HepG2 (cell line): Measurements from ENCODE around the gene SERINC4. TPM values are rescaled to one million over a fixed set of nuclear protein-coding genes. Genes with fewer than 3 reads are reported as not detected.

ENCODE experiments used
- HNRNPK ChIP-seq: fragments of 200-400 bp; formaldehyde crosslinking; IDR thresholded peaks from 2 replicates; pipeline ENCODE4 v1.6.1; 2018; ENCODE audit warnings: low read length, low read depth, moderate library complexity, mild to moderate bottlenecking; ENCODE audit not compliant: poor library complexity, severe bottlenecking
- LRRFIP1 ChIP-seq: sonication (generic); formaldehyde crosslinking; conservative IDR thresholded peaks from 2 replicates; pipeline ENCODE4 v1.4.0; 2020; ENCODE audit warnings: missing genetic modification reagents
- MEF2D ChIP-seq: sonication (generic); formaldehyde crosslinking; IDR thresholded peaks from 2 replicates; pipeline ENCODE4 v1.5.1; 2020; ENCODE audit warnings: mild to moderate bottlenecking, missing genetic modification reagents
- PREB ChIP-seq: sonication (generic); formaldehyde crosslinking; IDR thresholded peaks from 2 replicates; pipeline ENCODE4 v1.4.0; 2020; ENCODE audit warnings: missing genetic modification reagents
- RBM22 ChIP-seq: fragments of 200-400 bp; formaldehyde crosslinking; optimal IDR thresholded peaks from 2 replicates; pipeline ENCODE3; 2017; ENCODE audit warnings: mild to moderate bottlenecking, low read length, moderate library complexity
- RFX1 ChIP-seq: fragments of 450-650 bp; IDR thresholded peaks from 2 replicates; pipeline ENCODE4 v1.6.1; 2017
- SAP130 ChIP-seq: IDR thresholded peaks from 2 replicates; pipeline ENCODE4 v1.6.1; 2016; ENCODE audit warnings: low read depth
- SMARCE1 ChIP-seq: fragments of 450-650 bp; IDR thresholded peaks from 2 replicates; pipeline ENCODE4 v1.6.1; 2017; ENCODE audit warnings: borderline replicate concordance
- ZNF224 ChIP-seq: sonication (generic); formaldehyde crosslinking; IDR thresholded peaks from 2 replicates; pipeline ENCODE4 v1.5.0; 2020; ENCODE audit warnings: mild to moderate bottlenecking, missing genetic modification reagents
- ZNF317 ChIP-seq: sonication (generic); formaldehyde crosslinking; IDR thresholded peaks from 2 replicates; pipeline ENCODE4 v1.5.0; 2020; ENCODE audit warnings: mild to moderate bottlenecking, missing genetic modification reagents
- ZNF367 ChIP-seq: sonication (generic); formaldehyde crosslinking; IDR thresholded peaks from 2 replicates; pipeline ENCODE4 v1.4.0; 2020; ENCODE audit warnings: missing genetic modification reagents, borderline replicate concordance
- ZNF496 ChIP-seq: sonication (generic); formaldehyde crosslinking; IDR thresholded peaks from 2 replicates; pipeline ENCODE4 v1.8.1; 2023; ENCODE audit warnings: mild to moderate bottlenecking, moderate library complexity, missing genetic modification reagents; ENCODE audit not compliant: insufficient replicate concordance
- ZNF562 ChIP-seq: sonication (generic); formaldehyde crosslinking; IDR thresholded peaks from 2 replicates; pipeline ENCODE4 v1.8.0; 2022; ENCODE audit warnings: missing genetic modification reagents, borderline replicate concordance
- ZNF644 ChIP-seq: IDR thresholded peaks from 2 replicates; pipeline ENCODE4 v1.6.1; 2016; ENCODE audit warnings: low read depth
- ZNF776 ChIP-seq: sonication (generic); formaldehyde crosslinking; IDR thresholded peaks from 2 replicates; pipeline ENCODE4 v1.4.0; 2020; ENCODE audit warnings: mild to moderate bottlenecking, missing genetic modification reagents
- polyA plus RNA-seq, 8 experiments: library from polyadenylated mRNA; depleted of rRNA in 3 of 8; stranded (reverse) in 7 of 8; unstranded in 1 of 8; fragments of >200 nt; fragmentation: Illumina TruSeq in 4 of 8; extraction: Trizol in 4 of 8; gene quantifications; 2 replicates each; pipeline versions ENCODE4 v1.2.1 to v1.2.3, GENCODE V29; 2011 to 2016; ENCODE audit warnings: low read depth in 4 of 8, missing spikeins in 1 of 8, mixed read lengths in 1 of 8; ENCODE audit not compliant: insufficient read depth in 1 of 8
- total RNA-seq, 5 experiments: library from RNA; depleted of rRNA; stranded (reverse); fragments of >200 nt; fragmentation: Illumina TruSeq; extraction: Trizol; gene quantifications; 2 replicates each; pipeline ENCODE4 v1.2.3, GENCODE V29; 2016; ENCODE audit warnings: low read depth in 1 of 5
- TF ChIP-seq, protein P1 (sequence below): sonication (generic); formaldehyde crosslinking; IDR thresholded peaks from 2 replicates; pipeline ENCODE4 v1.5.0; 2020; ENCODE audit warnings: missing genetic modification reagents
- TF ChIP-seq, protein P2 (sequence below): sonication (generic); formaldehyde crosslinking; IDR thresholded peaks from 2 replicates; pipeline ENCODE4 v1.4.0; 2020; ENCODE audit warnings: missing genetic modification reagents, mild to moderate bottlenecking, borderline replicate concordance
- TF ChIP-seq, protein P3 (sequence below): IDR thresholded peaks from 2 replicates; pipeline ENCODE4 v1.6.1; 2016
- TF ChIP-seq, protein P4 (sequence below): sonication (generic); formaldehyde crosslinking; IDR thresholded peaks from 2 replicates; pipeline ENCODE4 v1.4.0; 2020; ENCODE audit warnings: missing genetic modification reagents

SERINC4 gene
- total and polyA plus RNA-seq, 2 of the 13 experiments (the other 11 are each of a cell fraction or from before 2014, with no cell fraction given) = not detected

DNA sequence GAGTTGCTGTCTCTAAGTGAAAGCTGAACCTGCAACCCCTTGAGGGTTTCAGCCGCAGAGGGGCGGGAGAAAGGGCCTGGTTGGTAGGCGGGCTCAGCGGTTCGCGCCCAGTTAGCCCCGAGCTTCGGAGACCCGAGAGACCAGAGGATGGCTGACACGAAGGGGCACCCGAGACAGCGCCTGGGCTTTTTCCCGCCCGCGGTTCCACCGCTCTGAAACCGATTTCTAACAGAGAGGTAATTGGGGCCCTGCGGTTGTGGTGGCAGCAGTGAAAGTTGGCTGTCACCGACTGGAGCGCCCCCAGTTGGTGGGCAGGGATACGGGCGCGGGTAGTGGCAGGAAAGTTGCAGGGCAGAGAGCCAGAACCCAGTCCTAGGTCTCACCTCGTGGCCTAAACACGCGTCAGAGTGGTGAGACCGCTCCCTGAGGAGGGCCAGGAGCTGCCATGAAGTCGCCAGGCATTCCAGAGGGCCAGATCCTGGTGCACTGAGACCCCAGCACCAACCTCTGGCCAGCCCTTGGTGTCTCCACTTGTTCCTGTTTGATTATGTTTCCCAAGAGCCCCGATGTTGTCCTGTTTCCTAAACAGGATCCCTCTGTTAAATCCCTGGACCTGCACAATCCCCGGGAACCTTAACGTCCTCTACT is 22.6 kb downstream of the SERINC4 start (continued):
- TF ChIP-seq ZNF496 (no peak), ZNF562 (CRISPR knock-in tag) (no peak), HNRNPK (no peak), RBM22 (no peak), PREB (CRISPR knock-in tag) (no peak), ZNF367 (CRISPR knock-in tag) (no peak), ZNF224 (CRISPR knock-in tag) (no peak; the same call in none of the 2 replicates), ZNF776 (CRISPR knock-in tag) (peak; percentile 28; the same call in 1 of the 2 replicates), ZNF317 (CRISPR knock-in tag) (no peak), RFX1 (no peak), SMARCE1 (no peak), LRRFIP1 (CRISPR knock-in tag) (0 out of 2 replicates have a peak, but pooled peaks have one; percentile 70), ZNF644 (no peak), MEF2D (CRISPR knock-in tag) (0 out of 2 replicates have a peak, but pooled peaks have one; percentile 16), SAP130 (CRISPR knock-in tag) (peak; percentile 64)
- TF ChIP-seq, protein P1, sequence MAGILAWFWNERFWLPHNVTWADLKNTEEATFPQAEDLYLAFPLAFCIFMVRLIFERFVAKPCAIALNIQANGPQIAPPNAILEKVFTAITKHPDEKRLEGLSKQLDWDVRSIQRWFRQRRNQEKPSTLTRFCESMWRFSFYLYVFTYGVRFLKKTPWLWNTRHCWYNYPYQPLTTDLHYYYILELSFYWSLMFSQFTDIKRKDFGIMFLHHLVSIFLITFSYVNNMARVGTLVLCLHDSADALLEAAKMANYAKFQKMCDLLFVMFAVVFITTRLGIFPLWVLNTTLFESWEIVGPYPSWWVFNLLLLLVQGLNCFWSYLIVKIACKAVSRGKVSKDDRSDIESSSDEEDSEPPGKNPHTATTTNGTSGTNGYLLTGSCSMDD (CRISPR knock-in tag) = no peak
- TF ChIP-seq, protein P2, sequence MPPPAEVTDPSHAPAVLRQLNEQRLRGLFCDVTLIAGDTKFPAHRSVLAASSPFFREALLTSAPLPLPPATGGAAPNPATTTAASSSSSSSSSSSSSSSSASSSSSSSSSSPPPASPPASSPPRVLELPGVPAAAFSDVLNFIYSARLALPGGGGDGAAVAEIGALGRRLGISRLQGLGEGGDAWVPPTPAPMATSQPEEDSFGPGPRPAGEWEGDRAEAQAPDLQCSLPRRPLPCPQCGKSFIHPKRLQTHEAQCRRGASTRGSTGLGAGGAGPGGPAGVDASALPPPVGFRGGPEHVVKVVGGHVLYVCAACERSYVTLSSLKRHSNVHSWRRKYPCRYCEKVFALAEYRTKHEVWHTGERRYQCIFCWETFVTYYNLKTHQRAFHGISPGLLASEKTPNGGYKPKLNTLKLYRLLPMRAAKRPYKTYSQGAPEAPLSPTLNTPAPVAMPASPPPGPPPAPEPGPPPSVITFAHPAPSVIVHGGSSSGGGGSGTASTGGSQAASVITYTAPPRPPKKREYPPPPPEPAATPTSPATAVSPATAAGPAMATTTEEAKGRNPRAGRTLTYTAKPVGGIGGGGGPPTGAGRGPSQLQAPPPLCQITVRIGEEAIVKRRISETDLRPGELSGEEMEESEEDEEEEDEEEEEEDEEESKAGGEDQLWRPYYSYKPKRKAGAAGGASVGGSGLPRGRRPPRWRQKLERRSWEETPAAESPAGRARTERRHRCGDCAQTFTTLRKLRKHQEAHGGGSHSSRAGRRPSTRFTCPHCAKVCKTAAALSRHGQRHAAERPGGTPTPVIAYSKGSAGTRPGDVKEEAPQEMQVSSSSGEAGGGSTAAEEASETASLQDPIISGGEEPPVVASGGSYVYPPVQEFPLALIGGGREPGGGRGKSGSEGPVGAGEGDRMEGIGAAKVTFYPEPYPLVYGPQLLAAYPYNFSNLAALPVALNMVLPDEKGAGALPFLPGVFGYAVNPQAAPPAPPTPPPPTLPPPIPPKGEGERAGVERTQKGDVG (CRISPR knock-in tag) = no peak
- TF ChIP-seq, protein P3, sequence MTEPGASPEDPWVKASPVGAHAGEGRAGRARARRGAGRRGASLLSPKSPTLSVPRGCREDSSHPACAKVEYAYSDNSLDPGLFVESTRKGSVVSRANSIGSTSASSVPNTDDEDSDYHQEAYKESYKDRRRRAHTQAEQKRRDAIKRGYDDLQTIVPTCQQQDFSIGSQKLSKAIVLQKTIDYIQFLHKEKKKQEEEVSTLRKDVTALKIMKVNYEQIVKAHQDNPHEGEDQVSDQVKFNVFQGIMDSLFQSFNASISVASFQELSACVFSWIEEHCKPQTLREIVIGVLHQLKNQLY (CRISPR knock-in tag) = no peak
- TF ChIP-seq, protein P4, sequence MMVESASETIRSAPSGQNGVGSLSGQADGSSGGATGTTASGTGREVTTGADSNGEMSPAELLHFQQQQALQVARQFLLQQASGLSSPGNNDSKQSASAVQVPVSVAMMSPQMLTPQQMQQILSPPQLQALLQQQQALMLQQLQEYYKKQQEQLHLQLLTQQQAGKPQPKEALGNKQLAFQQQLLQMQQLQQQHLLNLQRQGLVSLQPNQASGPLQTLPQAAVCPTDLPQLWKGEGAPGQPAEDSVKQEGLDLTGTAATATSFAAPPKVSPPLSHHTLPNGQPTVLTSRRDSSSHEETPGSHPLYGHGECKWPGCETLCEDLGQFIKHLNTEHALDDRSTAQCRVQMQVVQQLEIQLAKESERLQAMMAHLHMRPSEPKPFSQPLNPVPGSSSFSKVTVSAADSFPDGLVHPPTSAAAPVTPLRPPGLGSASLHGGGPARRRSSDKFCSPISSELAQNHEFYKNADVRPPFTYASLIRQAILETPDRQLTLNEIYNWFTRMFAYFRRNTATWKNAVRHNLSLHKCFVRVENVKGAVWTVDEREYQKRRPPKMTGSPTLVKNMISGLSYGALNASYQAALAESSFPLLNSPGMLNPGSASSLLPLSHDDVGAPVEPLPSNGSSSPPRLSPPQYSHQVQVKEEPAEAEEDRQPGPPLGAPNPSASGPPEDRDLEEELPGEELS (CRISPR knock-in tag) = peak; percentile 39; the same call in 1 of the 2 replicates
